GM23338 (cell line): Measurements from ENCODE around the gene ZNF70. TPM values are rescaled to one million over a fixed set of nuclear protein-coding genes. Genes with fewer than 3 reads are reported as not detected.

ENCODE experiments used
- ATAC-seq: fragments of 200-7000 bp; cut with Tn5 transposase; 3 replicates; pipeline ENCODE4 v1.9.1; 2020
- DNase-seq: peaks from one replicate; pipeline ENCODE4 v3.0.0-alpha.2; 2015; ENCODE audit warnings: low spot score
- H2AFZ ChIP-seq: fragments of 200-600 bp; sonication (generic); 2 replicates; pipeline ENCODE4 v1.8.0; 2016; ENCODE audit warnings: antibody characterized with exemption, mild to moderate bottlenecking, moderate library complexity
- H3F3A ChIP-seq: fragments of 200-600 bp; sonication (generic); replicated peaks from 2 replicates; pipeline ENCODE4 v1.8.0; 2017; ENCODE audit warnings: antibody characterized with exemption, mixed run types, low read depth
- H3K27ac ChIP-seq: fragments of 200-600 bp; sonication (generic); 2 replicates; pipeline ENCODE4 v1.6.1; 2016; ENCODE audit warnings: low read depth
- H3K27me3 ChIP-seq: fragments of 200-600 bp; sonication (generic); 2 replicates; pipeline ENCODE4 v1.8.0; 2016; ENCODE audit warnings: mild to moderate bottlenecking, mixed run types, moderate library complexity; ENCODE audit not compliant: insufficient read depth
- H3K36me3 ChIP-seq: fragments of 200-600 bp; sonication (generic); 2 replicates; pipeline ENCODE4 v1.8.0; 2016; ENCODE audit warnings: mild to moderate bottlenecking; ENCODE audit not compliant: insufficient read depth
- H3K4me1 ChIP-seq: fragments of 200-600 bp; sonication (generic); 2 replicates; pipeline ENCODE4 v1.8.0; 2016; ENCODE audit warnings: mild to moderate bottlenecking, moderate library complexity; ENCODE audit not compliant: insufficient read depth
- H3K4me2 ChIP-seq: fragments of 200-600 bp; sonication (generic); 2 replicates; pipeline ENCODE4 v1.7.1; 2017; ENCODE audit warnings: mixed run types
- H3K4me3 ChIP-seq: fragments of 200-600 bp; sonication (generic); 2 replicates; pipeline ENCODE4 v1.6.1; 2016; ENCODE audit warnings: mixed run types
- H3K79me2 ChIP-seq: fragments of 200-600 bp; sonication (generic); replicated peaks from 2 replicates; pipeline ENCODE4 v1.8.0; 2017; ENCODE audit warnings: mild to moderate bottlenecking; ENCODE audit not compliant: insufficient read depth
- H3K9me2 ChIP-seq: fragments of 200-600 bp; sonication (generic); 2 replicates; pipeline ENCODE4 v1.8.0; 2017; ENCODE audit not compliant: insufficient read depth
- H4K20me1 ChIP-seq: fragments of 200-600 bp; sonication (generic); replicated peaks from 2 replicates; pipeline ENCODE4 v1.8.0; 2017; ENCODE audit warnings: mild to moderate bottlenecking; ENCODE audit not compliant: insufficient read depth
- H3K27ac Mint-ChIP-seq: 2 replicates; pipeline ENCODE4 v1.8.0; 2020; ENCODE audit warnings: inconsistent platforms, mild to moderate bottlenecking, moderate library complexity, mixed read lengths
- H3K27me3 Mint-ChIP-seq: 3 replicates; pipeline ENCODE4 v1.8.0; 2022; ENCODE audit warnings: low read depth, mild to moderate bottlenecking, moderate library complexity, mixed read lengths, inconsistent platforms; ENCODE audit not compliant: insufficient read depth, poor library complexity
- H3K36me3 Mint-ChIP-seq: 3 replicates; pipeline ENCODE4 v1.8.0; 2021; ENCODE audit warnings: low read depth, mild to moderate bottlenecking, inconsistent platforms, moderate library complexity, mixed read lengths
- H3K4me1 Mint-ChIP-seq: 3 replicates; pipeline ENCODE4 v1.8.0; 2020; ENCODE audit warnings: mild to moderate bottlenecking, inconsistent platforms, mixed read lengths
- H3K4me3 Mint-ChIP-seq: 3 replicates; pipeline ENCODE4 v1.8.0; 2021; ENCODE audit warnings: moderate library complexity, mild to moderate bottlenecking, inconsistent platforms, mixed read lengths
- H3K9me3 Mint-ChIP-seq: 3 replicates; pipeline ENCODE4 v1.8.0; 2020; ENCODE audit warnings: moderate library complexity, mild to moderate bottlenecking, inconsistent platforms, mixed read lengths
- CTCF ChIP-seq, 2 experiments: fragments of 200-600 bp in 1 of 2; sonication (generic) in 1 of 2; conservative IDR thresholded peaks; 2 replicates each; pipeline versions ENCODE4 v1.5.1 to v1.6.1; 2016 to 2017; ENCODE audit warnings: antibody characterized with exemption in 2 of 2, low read depth in 2 of 2, mild to moderate bottlenecking in 2 of 2, moderate library complexity in 1 of 2
- ZNF114 ChIP-seq: fragments of 250-450 bp; sonication (Bioruptor Pico); IDR thresholded peaks from 2 replicates; pipeline ENCODE4 v1.5.0; 2020; ENCODE audit warnings: mild to moderate bottlenecking, moderate library complexity
- ZNF331 ChIP-seq: fragments of 250-450 bp; sonication (Bioruptor Pico); IDR thresholded peaks from 2 replicates; pipeline ENCODE4 v1.5.0; 2020; ENCODE audit warnings: low read depth, mild to moderate bottlenecking, moderate library complexity
- ZNF462 ChIP-seq: fragments of 250-450 bp; sonication (Bioruptor Pico); IDR thresholded peaks from 2 replicates; pipeline ENCODE4 v1.5.0; 2020; ENCODE audit warnings: mild to moderate bottlenecking, moderate library complexity
- polyA plus RNA-seq: library from polyadenylated mRNA; unstranded; fragments of >200 nt; fragmentation: Nextera tagmentation; extraction: Ambion mirVana; gene quantifications from 2 replicates; pipeline ENCODE4 v1.2.1, GENCODE V29; 2016
- total RNA-seq: library from RNA; depleted of rRNA; stranded (reverse); fragments of >200 nt; shearing (Covaris generic); gene quantifications from 2 replicates; pipeline ENCODE4 v1.2.3, GENCODE V29; 2014

The ZNF70 gene
- total and polyA plus RNA-seq, 2 experiments from 2014 or later, result 0.45 to 2.6 TPM

GRCh38 chr22:23754220-23754919 lies 3.5 kb upstream of the ZNF70 start, which contains the start of gene VPREB3:
VPREB3 (minus strand) TSS chr22:23754425; CDS start chr22:23754363, 62 bp downstream.
- Histone ChIP-seq H3F3A (0 out of 2 replicates have a peak, but pooled peaks cover 5% of the 10 kb centered on the region), H3K27me3 (no peaks in the 10 kb centered on the region), H2AFZ (peak within 1 kb of the TSS; percentile 74; the same call in 1 of the 2 replicates), H3K4me3 (no peak within 1 kb of the TSS), H3K27ac (no peak within 1 kb of the TSS), H3K4me1 (peaks cover 18% of the 10 kb centered on the region), H3K36me3 (no peaks in the 10 kb centered on the region), H3K9me2 (no peaks in the 10 kb centered on the region), H3K79me2 (no peaks in the 10 kb centered on the region), H4K20me1 (no peaks in the 10 kb centered on the region), H3K4me2 (no peak within 1 kb of the TSS)
- H3K9me3 Mint-ChIP-seq, result no peaks in the 10 kb centered on the region
- peaks cover 34% of the 10 kb centered on the region for H3K4me1 Mint-ChIP-seq
- no peak within 1 kb of the TSS for H3K27ac Mint-ChIP-seq
- TF ChIP-seq ZNF331 (CRISPR knock-in tag) (no peak), CTCF (conservative IDR thresholded peaks at IDR 0.05; ENCODE audit: low read depth in 2 of 2) (no peak), ZNF114 (CRISPR knock-in tag) (no peak), ZNF462 (CRISPR knock-in tag) (no peak)
- DNase-seq (peak; percentile 41), ATAC-seq (peak; percentile 7)
- H3K4me3 Mint-ChIP-seq, result no peak within 1 kb of the TSS
- peaks cover 13% of the 10 kb centered on the region for H3K27me3 Mint-ChIP-seq
- no peaks in the 10 kb centered on the region for H3K36me3 Mint-ChIP-seq
